ENCODE results near the gene KLK8.
"Not testable (repeated sequence)": the region's sequence is repeated elsewhere in the genome, so short reads cannot be mapped to it uniquely, and the experiment has no call there.

The KLK8 gene

DNA sequence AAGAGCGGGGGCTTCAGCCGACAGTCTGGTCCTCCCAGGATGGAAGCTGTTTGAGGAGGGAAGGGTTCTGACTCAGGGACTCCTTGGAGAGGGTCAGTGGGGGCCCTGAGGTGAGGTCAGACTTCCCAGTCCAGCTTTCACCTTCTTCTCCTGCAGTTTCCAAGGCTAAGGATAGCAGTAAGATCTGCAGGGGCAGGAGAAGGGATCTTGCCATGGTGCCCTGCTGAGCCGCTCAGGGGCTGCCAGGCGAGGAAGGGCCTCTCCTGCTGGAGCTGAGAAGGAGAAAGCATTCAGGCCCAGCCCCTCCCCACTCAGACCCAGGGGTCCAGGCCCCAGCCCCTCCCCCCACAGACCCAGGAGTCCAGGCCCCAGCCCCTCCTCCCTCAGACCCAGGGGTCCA is 19.2 kb downstream of the KLK8 start:
- DNase-seq (ENCODE audit: low spot score), result no peak

DNA sequence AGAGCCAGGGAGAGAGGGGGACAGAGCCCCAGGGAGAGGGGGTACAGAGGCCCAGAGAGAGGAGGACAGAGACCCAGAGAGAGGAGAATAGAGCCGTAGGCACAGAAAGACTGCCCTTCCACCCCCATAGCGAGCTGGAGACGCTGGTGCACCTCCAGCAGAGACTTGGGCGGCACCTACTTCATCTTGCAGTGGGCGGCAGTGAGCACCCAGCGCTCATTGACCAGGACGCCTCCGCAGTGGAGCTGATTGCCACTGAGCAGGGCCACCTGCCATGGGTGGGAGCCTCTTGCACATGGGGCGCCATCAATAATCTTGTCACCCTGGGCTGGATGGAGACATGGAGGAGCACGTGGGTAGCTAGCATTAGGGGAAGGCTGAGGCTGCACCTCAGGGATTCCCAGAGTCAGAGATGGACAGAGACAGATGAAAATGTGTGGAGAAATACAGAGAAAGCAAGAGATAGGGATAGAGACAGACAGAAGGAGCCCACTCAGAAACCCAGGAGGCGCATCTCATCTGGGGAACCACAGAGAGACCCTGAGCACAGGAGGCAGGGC is 19.7 kb downstream of the KLK8 start:
- DNase-seq (ENCODE audit: low spot score), result no peak

DNA sequence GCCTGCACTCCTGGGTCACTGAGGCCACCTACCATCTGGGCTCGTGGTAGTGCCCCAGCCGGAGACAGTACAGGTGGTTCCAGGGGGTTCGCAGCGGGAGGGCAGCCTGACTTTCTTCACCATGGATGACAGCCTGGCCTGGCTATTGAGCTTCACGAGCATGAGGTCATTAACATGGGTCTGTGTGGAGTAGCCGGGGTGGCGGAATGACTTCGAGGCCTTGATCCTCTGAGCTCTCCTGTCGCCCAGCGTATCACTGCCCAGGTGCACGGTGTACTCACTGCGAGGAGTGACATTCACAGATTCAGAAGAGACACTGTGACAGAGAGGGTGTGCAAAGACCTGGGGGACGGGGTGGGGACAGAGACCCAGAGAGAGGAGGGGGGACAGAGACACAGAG is 21.2 kb downstream of the KLK8 start:
- DNase-seq (ENCODE audit: low spot score), result no peak

DNA sequence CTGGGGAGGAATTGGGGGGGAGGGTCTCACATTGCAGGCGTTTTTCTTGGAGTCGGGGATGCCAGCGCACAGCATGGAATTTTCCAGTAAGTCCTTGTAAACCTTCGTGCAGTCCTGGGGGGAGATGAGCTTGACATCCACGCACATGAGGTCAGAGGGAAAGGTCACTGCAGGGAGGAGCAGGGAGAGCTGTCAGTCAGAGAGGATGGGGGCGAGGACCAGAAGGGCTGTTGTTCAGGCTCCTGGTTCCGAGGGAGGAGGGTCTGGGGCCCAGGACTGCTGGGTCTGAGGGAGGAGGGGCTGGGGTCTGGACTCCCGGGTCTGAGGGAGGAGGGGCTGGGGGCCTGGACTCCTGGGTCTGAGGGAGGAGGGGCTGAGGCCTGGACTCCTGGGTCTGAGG is 21.6 kb downstream of the KLK8 start:
- no peak for DNase-seq (ENCODE audit: low spot score)

DNA sequence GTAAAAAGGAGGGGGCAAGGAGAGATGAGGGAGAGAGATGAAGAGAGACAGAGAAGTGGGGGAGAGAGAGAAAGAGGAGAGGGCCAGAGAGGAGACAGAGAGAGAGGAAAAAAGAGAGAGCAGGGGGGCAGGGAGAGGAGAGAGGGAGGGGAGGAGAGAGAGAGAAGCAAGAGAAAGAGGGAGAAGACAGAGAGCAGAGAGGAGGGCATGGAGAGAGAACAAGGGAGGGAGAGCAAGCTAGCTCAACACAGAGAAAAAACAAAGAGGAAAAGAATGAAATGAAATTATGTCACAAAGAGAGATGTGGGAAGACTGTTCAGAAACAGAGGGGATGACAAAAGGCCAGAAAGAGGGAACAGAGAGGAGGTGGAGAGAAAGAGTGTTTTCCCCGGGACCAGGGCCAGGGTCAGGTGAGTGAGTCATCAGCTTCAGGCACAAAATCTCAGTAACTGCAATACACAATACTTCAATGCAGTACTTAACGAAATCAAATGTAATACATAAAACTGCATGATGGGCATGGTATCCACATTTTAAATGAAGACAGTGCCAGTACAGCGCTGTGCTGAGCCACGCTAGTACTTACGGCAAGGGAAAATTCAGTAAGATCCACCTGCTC is 22.5 kb downstream of the KLK8 start:
- no peak for DNase-seq (ENCODE audit: low spot score)

DNA sequence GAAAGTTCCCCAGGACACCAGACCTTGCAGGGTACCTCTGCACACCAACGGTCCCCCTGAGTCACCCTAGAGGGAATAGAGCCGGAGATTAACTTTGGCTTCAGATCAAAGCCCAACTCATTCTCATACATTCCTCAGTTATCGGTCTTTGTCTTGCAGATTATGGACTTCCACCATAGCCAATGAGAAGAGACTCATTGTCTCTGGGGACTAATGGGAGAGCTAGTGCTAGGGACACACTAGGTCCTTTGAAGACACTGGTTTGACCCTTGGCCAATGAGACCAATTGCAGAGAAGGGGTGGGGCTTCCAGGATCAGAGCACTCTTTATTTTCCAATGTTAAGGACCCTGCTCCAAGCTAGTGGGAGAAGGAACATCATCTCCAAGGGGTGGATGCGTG is 23.8 kb downstream of the KLK8 start:
- DNase-seq (ENCODE audit: low spot score), result no peak

DNA sequence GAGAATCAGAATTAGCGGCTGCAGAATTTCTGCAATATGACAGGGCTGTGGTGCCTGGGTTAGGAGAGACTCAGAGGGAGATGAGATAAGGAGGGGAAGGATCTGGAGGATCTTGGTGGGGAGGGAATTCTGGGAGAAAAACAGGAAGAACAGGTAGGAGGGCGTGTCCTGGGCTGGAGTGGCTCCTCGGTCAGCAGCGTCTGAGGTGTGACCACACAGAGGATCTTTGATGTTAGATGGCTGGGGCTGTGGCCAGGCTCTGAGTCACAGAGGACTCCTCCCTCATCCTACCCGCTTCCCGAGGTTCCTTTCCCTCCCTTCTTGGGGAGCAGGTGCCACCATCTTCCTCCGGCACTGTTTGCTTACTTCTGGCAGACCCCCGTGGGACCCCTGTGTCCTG is 25.6 kb downstream of the KLK8 start:
- no peak for DNase-seq (ENCODE audit: low spot score)

DNA sequence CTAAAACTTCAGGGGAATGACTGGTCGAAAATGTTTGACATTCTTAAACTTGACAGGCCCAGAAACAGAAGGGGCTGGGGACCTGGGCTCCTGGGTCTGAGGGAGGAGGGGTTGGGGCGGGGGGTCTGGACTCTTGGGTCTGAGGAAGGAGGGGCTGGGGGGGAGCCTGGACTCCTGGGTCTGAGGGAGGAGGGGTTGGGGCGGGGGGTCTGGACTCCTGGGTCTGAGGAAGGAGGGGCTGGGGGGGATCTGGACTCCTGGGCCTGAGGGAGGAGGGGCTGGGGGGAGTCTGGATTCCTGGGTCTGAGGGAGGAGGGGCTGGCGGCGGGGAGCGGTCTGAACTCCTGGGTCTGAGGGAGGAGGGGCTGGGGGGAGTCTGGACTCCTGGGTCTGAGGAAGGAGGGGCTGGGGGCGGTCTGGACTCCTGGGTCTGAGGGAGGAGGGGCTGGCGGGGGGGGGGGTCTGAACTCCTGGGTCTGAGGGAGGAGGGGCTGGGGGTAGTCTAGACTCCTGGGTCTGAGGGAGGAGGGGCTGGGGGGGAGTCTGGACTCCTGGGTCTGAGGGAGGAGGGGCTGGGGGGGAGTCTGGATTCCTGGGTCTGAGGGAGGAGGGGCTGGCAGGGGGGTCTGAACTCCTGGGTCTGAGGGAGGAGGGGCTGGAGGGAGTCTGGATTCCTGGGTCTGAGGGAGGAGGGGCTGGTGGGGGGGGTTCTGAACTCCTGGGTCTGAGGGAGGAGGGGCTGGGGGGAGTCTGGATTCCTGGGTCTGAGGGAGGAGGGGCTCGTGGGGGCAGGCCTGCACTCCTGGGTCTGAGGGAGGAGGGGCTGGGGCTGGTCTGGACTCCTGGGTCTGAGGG is 26.5 kb downstream of the KLK8 start:
- no peak for DNase-seq (ENCODE audit: low spot score)

DNA sequence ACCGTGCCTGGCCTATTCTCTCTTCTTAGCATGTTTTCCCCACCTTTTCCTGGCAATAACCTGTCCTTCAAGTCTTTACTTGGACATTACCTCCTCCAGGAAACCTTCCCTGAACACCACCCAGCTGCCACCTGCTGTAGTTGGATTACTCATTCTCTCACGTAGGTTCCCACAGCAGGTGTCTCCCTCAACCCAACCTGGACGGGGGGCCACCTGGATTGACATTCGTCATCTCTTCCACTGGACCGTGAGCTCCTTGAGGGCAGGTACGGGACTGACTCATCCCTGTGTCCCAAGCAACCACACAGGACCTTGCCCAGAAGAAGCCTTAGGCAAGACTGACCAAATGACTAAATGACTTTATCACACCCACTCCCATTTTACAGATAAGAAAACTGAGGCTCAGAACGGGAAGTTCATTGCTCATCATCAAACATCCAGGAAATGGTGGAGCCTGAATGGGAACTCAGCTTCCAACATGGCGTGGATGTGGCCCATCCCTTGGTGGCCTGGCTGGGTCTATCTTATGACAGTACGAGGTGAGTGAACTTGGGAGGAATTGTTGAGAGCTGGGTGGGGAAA is 28.5 kb downstream of the KLK8 start:
- no peak for DNase-seq (ENCODE audit: low spot score)

DNA sequence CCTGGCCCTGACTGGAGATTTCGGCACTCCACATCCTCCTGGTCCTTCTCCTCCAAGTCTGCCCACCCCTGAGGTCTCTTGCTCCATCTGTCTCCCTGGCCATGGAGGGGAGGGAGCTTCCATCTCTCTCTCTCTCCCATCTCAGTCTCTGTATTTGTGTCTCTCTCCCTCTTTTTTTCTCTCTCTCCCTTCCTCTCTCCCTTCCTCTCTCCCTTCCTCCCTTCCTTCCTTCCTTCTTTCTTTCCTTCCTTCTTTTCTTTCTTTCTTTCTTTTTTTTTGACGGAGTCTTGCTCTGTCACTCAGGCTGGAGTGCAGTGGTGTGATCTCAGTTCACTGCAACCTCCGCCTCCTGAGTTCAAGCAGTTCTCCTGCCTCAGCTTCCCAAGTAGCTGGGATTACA is 31.6 kb downstream of the KLK8 start:
- DNase-seq (ENCODE audit: low spot score), result not testable (repeated sequence)

DNA sequence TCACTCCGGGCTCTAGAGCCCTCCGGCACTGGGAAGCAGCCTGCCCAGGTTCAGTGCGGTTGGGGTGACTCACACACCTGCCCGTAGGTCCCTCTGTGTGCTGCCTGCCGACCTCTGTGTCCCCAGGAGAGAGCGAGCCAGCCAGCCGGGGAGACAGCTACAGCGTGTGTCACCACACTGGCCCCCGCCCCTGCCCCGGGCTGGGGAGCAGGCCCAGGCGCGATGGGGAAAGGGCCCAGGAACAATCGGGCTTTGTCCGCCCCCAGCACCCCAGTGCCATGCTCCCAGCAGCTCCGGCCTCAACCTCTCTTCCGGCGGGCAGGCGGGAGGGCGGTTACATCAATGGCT is 32.0 kb downstream of the KLK8 start, which contains the start of gene KLK6:
TSS of gene KLK6 (minus strand) at position 179 of the 348 bp plus-strand sequence. CDS start 1,487 bp downstream, outside the sequence.
- DNase-seq (ENCODE audit: low spot score), result no peak

DNA sequence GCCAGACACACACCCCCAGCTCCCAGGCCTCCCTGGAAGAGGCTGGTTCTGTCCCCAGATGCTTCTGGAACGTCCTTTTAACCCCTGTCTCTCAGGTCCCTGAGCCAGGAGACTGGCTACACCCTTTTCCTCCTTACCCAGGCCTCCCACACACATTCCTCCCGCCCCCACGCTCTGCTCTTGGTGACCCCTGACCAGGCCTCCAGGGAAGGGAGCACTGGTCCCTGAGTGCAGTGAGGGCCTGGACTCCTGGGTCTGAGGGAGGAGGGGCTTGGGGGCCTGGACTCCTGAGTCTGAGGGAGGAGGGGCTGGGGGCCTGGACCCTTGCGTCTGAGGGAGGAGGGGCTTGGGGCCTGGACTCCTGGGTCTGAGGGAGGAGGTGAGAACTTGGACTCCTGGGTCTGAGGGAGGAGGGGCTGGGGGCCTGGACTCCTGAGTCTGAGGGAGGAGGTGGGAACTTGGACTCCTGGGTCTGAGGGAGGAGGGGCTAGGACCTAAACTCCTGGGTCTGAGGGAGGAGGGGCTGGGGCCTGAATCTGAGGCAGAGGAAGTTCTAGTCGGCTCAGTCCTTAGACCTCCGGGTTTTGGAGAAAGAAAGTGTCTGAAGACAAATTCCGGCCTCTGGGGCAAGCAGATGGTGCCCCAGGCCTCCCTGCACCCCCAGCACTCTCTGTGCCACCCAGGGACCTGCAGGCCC is 32.5 kb downstream of the KLK8 start:
- no peak for DNase-seq (ENCODE audit: low spot score)

DNA sequence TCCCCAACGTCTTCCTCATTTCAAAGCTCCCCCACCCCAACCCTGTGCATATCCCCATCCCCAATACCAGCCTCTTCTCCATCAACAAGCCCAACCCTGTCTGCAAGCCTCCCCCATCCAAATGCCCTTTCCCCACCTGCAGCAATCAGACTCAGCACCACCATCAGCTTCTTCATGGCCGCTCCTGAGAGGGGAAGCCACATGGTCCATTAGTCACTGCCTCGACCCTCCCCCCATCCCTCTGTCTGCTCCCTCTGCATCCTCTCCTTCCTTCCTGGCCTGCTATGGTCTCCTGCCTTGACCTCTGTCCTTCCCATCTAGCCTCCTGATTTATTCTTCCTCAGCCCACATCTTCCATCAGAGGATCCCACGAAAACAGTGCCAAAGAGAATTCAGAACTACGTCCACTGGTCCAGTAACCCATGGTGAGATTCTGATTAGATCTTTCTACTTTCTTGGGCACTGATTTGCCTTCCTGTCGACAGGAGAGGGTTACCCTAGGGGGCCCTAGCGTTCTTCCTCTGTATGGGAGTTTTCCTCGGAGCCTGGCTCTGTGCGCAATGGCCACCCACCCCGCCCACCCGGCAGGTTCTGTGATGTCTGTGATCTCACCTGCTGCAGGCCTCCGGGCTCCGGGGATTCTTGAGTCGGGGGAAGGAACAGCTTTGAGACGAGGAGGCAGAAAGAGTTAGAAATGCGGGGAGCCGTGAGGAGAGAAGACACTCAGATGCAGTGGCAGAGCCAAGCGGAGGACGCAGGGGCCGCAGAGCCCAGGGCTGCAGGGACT is 33.3 kb downstream of the KLK8 start:
- DNase-seq (ENCODE audit: low spot score), result peak; percentile 24

DNA sequence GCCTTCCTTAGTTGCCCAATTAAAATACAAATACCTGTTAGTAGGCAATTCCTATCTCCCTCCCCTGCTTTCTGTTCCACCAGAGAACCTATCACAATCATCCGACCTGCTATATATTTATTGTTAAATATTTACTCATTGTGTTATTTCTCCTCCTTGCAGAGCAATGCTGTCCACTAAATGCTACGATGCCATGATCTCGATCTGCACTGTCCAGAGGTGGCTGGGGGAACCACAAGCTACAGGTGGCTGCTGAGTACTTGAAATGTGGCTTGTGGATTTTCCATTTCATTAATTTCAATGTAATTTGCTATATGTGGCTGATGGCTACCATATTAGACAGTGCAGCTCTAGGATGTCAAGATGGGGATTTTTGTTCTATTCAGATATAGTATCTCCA is 37.1 kb downstream of the KLK8 start:
- DNase-seq (ENCODE audit: low spot score), result no peak

DNA sequence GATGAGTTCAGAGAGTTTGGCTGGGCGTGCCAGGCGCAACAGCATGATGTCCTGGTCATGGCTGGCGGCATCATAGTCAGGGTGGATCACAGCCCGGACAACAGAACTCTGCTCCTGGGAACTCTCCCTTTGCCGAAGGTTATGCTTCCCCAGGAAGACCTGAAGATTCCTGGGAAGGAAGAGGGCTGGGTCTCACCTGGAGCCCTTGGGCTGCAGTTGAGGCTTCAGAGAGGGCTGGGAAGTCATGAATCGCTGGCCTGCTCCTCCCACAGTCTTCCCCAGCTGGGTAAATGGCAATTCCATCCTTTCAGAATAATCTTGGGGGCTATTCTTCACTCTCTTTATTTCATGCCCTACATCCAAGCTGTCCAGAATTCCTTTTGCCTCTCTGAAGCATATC is 38.0 kb downstream of the KLK8 start:
- DNase-seq (ENCODE audit: low spot score), result no peak

DNA sequence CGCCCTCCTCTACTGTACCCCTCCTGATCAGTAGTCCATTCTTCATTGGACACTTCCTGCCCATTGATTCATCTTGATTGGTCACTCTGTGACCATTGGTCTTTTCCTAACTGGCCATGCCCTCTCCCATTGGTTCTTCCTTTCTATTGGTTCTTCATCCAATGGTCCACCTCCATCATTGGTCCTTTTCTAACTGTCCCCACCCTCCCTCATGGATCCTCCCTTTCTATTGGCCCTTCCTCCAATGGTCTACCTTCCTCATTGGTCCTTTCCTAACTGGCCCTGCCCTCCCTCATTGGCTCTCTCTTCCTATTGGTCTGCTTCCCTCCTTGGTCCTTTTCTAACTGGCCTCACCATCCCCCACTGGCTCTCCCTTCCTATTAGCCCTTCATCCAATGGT is 39.2 kb downstream of the KLK8 start:
- no peak for DNase-seq (ENCODE audit: low spot score)

DNA sequence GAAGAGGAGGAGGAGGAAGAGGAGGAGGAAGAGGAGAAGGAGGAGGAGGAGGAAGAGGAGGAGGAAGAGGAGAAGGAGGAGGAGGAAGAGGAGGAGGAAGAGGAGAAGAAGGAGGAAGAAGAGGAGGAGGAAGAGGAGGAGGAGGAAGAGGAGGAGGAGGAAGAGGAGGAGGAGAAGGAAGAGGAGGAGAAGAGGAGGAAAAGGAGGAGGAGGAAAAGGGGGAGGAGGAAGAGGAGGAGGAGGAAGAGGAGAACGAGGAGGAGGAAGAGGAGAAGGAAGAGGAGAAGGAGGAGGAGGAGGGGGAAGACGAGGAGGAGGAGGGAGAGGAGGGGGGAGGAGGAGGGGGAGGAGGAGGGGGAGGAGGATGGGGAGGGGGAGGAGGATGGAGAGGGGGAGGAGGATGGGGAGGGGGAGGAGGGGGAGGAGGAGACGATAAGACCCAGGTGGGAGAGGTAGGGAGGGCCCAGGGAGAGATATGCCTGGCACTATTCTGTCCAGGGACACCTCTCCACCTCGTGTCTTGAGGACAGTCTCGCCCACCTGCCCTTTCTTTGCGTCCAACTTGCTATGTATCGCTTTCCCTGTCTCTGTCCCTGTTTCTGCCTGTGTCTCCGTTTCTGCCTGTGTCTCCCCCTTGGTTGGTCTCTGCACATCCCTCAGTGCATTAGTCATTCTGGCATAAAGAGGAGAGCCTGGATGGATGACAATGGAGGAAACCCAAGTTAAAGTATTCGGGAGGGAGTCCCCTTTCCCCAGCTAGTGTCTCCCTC is 41.5 kb downstream of the KLK8 start:
- no peak for DNase-seq (ENCODE audit: low spot score)

DNA sequence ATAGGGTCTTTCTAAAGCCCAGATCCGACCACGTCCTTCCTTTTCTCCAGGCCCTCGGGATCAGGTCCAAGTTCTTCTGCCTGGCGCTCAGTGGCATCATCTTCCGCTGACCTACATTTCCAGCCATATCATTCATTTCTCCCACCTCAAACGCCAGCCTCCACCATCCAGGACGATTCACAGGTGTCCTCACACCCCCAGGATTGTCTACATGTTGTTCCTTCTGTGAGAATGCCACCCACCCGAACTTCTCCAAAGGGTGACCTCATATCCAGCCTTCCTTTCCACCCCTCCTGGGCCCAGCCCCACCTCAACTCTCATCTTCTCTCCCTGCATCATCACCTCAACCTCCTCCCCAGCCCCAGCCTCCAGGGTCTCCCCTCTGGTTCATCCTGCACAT is 43.8 kb downstream of the KLK8 start:
- no peak for DNase-seq (ENCODE audit: low spot score)

DNA sequence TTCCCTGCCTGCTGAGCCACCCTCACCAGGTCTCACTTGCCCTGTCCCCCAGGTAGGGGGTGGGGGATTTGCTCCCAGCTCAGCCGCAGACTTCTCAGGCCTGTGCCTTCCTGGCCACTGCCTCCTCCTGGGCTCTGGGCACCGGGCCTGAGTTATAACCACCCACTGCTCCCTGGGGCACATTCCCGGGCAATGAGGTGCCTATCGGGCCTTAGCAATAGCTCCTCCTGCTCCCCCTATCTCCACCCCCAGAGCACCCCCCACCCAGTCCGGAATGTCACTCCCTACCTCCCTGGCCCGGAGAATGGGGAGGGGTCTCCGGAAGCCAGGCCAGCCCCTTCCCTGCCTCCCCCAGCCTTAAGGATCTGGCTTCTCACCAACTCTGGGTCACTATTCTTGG is 48.5 kb downstream of the KLK8 start, which contains the start of gene KLK5:
TSS of gene KLK5 (minus strand) at position 129 of the 400 bp plus-strand sequence. CDS start 381 bp downstream, outside the sequence.
- DNase-seq (ENCODE audit: low spot score), result no peak

DNA sequence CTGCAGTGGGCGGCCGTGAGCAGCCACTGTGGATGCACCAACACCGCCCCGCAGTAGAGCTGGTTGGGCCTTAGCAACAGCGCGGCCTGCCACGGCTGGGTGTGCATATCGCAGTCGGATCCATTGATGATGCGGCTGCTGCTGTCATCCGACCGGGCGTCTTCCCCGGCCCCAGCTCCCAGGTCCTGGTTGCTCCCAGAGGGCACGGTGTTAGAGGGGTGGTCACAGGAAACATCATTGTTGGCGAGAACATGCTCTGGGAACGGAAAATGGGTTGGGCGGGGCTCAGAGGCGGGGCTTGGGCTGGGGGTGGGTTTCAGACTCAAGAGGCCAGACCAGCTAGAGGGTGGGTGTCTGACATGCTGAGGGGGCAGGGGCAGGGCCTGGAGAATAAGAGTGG is 51.5 kb downstream of the KLK8 start:
- DNase-seq (ENCODE audit: low spot score), result no peak

DNA sequence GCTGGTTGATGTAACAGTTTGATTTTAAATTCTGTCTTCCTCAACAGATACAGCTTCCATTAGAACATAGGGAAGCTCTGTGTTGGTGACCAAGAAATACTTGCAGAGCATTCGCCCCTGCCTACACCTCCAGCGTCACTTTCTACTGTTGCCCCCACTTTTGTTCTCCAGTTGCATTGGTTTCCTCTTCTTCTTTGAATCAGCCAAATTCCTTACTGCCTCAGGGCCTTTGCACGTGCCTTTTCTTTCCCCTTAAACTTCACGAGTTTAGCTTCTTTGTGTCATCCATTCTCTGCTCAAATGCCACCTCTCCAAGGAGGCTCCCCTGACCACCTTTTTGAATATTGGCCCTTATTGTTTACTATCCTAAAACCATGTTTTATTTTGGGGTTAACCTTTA is 54.3 kb downstream of the KLK8 start:
- DNase-seq (ENCODE audit: low spot score), result no peak
